Astrocyte of the spinal cord (primary cell): ENCODE data around the gene DMAP1.

Experiments used
- DNase-seq: peaks from one replicate; pipeline ENCODE4 v3.0.0; 2011; ENCODE audit warnings: low read depth, low spot score
- H3K4me3 ChIP-seq: 2 replicates; pipeline ENCODE4 v1.5.1; 2011; ENCODE audit warnings: low read depth, mild to moderate bottlenecking, low read length, moderate library complexity
- CTCF ChIP-seq: IDR thresholded peaks from 2 replicates; pipeline ENCODE4 v1.5.1; 2012; ENCODE audit warnings: low read depth, mild to moderate bottlenecking, low read length, inconsistent platforms
- in situ Hi-C: cut with HindIII; loops from 2 replicates; pipeline ENCODE4 v1.10.0; 2017; ENCODE audit warnings: low sequenced_read_pairs

The DMAP1 gene

GRCh38 chr1:44208226-44208625, 5.0 kb upstream of the DMAP1 start:
- in situ Hi-C loops = no loop called here
- no peak overlapping the region for H3K4me3 ChIP-seq
- DNase-seq = no peak
- no peak for TF ChIP-seq CTCF

- no peak for TF ChIP-seq CTCF
- H3K4me3 ChIP-seq = no peak overlapping the region
- no peak for DNase-seq
- in situ Hi-C loops = no loop called here
Measured at GRCh38 chr1:44210595-44210994, 2.7 kb upstream of the DMAP1 start.

GRCh38 chr1:44212355-44213221, 683 bp upstream of the DMAP1 start:
- peak overlapping the region; percentile 99 for H3K4me3 ChIP-seq
- no peak for DNase-seq
- no peak for TF ChIP-seq CTCF
- in situ Hi-C loops = no loop called here

GRCh38 chr1:44217809-44218410, 4.6 kb downstream of the DMAP1 start:
- TF ChIP-seq CTCF = peak; percentile 93
- in situ Hi-C loops = no loop called here
- no peak overlapping the region for H3K4me3 ChIP-seq
- DNase-seq = peak; percentile 54

GRCh38 chr1:44218503-44219300, 5.4 kb downstream of the DMAP1 start:
- no peak for TF ChIP-seq CTCF
- no peak overlapping the region for H3K4me3 ChIP-seq
- DNase-seq = no peak
- in situ Hi-C loops = no loop called here

- no peak for TF ChIP-seq CTCF
- no peak for DNase-seq
- H3K4me3 ChIP-seq = no peak overlapping the region
- in situ Hi-C loops = no loop called here
Measured at GRCh38 chr1:44219301-44219626, 6.0 kb downstream of the DMAP1 start.
